Heart left ventricle (tissue), 13 donors: ENCODE measurements around the gene UMPS.

ENCODE experiments used
- POLR2A ChIP-seq, 2 donors: fragments of 450-650 bp; IDR thresholded peaks; one replicate each; pipeline ENCODE4 v1.6.1; 2017; ENCODE audit warnings: antibody characterized with exemption in 2 of 2, mild to moderate bottlenecking in 2 of 2, moderate library complexity in 2 of 2
- TF ChIP-seq, protein P1 (sequence below), 12 donors: fragments of 200-600 bp; sonication (generic) in 4 of 12; IDR thresholded peaks; one replicate each; pipeline versions ENCODE4 v1.5.0 to v1.8.0; 2018 to 2022; ENCODE audit warnings: antibody characterized with exemption in 12 of 12, mild to moderate bottlenecking in 5 of 12
- donor health status: ischemic (EF 13 %, LVEDD 7.1; RV severe dilation, severe dysfunction).
- donor health status: DM: no; HTN: yes; CAD: no.
- donor health status: DM: no; HTN: no; CAD: no.
- donor health status: ischemic (EF 25% LVEDD 6.9; RV normal size, moderate dysfunction).
- donor health status: ischemic (EF 25% LVEDD 5.7; RV mildly dilated, moderate dysfunction).
- donor health status: ischemic (EF 35%, LVEDD 5.7; RV mildly dilated, moderate dysfunction).
- donor health status: nonischemic (EF 11% LVEDD 7.7; RV severe dilation, severe dysfunction).
- donor health status: DM: yes; HTN: yes; CAD: no.
- donor health status: PGD.
- donor health status: ischemic (EF 29% LVEDD 5.4; RV normal size, mild dysfunction).
- donor health status: nonischemic (EF 23%, LVEDD 6.1; RV moderate dilation, normal function).

DNA sequence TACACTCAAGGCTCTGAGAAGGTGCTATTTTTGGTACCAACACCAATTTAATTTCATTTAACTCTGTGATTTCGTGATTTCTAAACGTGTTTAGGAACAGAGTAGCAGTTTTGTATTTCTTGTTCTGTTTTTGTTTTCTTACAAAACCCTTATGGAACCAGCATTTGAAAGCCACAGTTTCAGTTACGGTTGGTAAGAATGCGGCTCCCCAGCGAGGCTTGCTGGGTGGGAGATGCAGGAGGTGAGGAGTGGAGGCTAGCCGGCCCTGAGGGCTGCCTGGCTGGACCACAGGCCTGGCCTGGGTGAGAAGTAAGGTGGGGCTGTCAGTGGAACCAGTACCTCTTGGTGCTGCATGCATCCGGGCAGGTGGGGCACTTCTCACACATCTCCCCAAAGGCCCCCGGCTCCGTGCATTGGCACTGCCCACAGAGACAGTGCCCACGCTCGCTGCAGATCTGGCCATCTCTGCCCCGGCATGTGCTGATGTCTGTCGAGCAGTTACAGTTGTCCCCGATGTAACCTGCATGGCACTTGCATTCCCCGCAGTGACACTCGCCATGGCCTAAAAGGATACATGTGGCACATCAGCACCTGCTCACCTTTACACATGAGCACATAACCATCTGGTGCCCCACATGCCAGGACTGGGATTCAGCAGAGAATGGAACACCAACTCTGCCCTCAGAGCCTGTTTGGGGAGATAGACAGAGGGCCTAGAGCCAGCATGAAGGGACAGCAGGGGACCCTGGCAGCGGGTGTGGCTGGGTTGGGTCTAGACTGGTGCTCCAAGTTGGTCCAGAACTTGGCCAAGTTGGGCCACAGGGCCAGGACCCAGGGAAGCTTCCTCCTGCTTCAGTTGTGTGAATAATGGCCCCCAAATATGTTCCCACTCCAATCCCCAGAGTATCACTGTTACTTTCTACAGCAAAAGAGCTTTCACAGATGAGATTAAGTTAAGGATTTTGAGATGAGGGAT, 43.4 kb downstream of the UMPS start:
- TF ChIP-seq, protein P1, sequence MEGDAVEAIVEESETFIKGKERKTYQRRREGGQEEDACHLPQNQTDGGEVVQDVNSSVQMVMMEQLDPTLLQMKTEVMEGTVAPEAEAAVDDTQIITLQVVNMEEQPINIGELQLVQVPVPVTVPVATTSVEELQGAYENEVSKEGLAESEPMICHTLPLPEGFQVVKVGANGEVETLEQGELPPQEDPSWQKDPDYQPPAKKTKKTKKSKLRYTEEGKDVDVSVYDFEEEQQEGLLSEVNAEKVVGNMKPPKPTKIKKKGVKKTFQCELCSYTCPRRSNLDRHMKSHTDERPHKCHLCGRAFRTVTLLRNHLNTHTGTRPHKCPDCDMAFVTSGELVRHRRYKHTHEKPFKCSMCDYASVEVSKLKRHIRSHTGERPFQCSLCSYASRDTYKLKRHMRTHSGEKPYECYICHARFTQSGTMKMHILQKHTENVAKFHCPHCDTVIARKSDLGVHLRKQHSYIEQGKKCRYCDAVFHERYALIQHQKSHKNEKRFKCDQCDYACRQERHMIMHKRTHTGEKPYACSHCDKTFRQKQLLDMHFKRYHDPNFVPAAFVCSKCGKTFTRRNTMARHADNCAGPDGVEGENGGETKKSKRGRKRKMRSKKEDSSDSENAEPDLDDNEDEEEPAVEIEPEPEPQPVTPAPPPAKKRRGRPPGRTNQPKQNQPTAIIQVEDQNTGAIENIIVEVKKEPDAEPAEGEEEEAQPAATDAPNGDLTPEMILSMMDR (IDR thresholded peaks at IDR 0.05), result no peak
- no peak for TF ChIP-seq POLR2A (IDR thresholded peaks at IDR 0.05)
